Measurements from ENCODE around the gene TBXA2R.
"Not testable (repeated sequence)": the region's sequence is repeated elsewhere in the genome, so short reads cannot be mapped to it uniquely, and the experiment has no call there.

Gene TBXA2R

DNA sequence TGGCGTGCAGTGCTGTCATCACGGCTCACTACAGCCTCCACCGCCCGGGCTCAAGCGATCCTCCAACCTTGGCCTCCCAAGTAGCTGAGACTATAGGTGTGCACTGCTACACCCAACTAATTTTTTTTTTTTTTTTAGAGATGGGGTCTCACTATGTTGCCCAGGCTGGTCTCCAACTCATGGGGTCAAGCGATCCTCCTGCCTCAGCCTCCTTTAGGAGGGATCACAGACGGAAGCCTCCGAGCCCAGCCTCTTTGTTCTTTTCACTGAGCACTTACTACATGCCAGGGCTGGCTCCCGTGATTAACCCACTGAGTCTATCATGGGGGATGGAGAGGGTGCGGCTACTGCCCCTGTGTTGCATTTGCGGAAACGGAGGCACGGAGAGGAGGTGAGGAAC is 32.8 kb upstream of the TBXA2R start:
- DNase-seq (ENCODE audit: low read depth) = no peak

DNA sequence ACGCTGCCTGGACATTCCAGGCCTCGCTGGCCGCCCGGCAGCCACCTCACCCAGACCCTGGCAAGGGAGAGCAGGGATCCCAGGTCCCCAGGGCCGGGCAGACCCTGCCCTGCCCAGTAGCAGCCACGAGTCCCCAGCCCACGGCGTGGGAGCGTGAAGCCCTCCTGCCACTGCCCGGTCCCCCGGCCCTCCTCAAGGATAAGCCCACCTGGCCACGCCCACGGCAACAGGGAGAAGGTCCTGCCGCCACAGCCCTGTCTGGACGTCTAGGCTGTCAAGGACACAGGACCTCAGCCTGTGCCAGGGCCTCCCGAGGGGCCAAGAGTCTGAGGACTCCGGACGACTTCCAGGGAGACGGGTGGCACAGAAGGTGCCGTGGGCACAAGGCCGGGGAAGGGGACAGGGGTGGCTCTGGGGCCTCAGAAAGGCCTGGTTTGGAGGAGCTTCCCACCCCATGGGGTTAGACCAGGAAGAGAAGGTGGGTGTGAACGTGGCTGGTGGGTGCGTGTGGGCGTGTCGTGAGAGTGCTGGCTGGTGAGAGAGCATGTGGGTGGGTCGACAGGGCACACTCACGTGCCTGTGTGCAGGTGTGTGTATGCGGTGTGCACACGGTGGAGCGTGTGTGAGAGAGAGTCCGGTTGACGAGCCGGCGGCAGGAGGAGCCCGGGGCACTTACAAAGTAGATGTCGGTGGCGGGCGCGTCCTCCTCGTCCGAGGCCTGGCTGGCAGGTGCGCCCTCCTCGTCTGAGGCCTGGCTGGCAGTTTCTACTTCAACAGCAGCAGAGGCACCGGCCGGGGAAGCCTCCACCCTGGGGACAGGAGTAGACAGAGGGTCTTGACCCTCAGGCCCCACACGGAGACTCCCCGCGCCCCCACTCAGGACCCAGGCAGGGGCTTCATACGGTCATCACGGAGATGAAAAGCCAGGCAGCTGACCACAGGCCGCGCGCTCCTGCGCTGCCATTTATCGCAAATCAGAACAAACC is 31.8 kb upstream of the TBXA2R start:
- DNase-seq (ENCODE audit: low read depth) = no peak

DNA sequence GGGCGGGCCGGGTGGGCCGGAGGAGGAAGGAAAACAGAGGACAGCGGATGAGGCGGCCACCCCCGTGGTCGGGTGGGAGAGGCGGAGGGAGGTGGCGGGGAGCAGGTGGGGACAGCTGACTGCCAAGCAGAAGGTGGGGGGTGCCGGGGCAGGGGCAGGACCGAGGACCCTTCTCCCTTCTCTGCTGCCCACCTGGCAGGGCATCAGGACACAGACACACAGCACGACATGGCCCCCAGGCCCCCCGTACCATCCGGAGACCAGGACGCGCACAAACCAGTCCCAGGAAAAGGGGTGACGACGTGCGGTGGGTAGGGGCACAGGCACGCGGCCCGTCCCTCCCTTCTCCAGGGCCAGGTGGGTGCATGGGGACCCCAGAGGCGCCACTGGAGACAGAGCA is 30.9 kb upstream of the TBXA2R start:
- no peak for DNase-seq (ENCODE audit: low read depth)

DNA sequence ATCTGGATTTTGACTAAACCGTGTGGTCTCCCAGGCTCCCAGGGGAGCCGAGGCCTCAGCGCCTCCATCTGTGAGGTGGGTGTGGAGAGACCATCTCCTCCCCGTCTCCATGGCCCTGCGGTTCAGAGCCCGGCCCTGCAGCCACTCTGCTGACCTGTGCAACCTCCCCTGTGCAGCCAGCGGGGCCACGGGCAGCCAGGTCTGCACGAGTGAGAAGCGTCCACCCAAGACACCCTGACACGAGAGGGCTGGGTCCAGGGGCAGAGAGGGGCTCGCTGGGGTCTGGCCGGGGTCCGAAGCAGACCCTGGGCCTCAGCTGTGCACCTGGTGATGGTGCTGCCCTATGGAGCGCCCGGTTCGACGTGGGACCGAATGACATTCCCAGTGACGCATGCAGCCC is 30.3 kb upstream of the TBXA2R start:
- no peak for DNase-seq (ENCODE audit: low read depth)

DNA sequence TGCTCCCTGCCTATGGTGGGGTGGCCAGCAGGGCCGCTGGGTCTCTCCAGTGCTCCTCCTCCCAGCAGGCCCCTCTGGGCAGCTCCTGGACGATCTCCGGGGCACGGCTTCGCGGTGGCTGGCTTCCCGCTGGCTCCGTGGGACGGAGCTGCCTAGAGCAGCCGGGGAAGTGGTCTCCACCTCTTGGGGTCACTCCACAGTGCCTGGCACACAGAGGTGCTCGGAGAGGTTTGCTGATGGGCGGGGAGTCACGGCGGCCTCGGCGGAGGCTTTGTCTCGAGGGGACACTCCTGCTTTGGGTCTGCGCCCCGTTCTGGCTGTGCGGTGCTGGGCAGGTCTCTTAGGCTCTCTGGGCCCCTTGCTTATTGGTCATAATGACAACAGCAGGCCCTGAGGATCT is 29.8 kb upstream of the TBXA2R start:
- DNase-seq (ENCODE audit: low read depth) = no peak

DNA sequence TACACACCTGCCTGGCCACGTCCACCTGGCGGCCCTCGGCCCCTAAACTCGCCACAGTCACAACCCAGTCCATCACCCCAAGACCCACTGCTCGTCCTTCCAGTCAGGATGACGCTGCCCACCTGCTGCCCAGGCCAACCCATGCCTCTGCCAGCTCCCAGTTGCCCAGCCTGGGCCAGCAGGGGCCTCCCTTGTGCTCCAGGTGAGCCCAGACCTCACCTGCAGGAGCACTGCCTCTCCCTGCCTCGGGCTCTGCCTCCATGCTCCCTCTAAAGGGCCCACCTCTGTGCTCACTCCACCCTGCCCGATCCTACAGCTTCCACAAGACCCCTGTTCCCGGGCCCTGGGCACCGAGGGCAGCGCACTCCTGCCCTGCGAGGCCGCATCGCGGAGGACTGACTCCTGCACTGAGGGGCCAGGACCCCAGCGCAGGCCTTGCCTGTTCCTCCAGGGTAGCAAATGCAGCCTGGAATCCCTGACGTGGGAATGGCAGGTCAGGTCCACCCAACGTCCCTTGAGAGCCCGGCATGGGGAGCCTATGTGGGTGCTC is 27.9 kb upstream of the TBXA2R start:
- DNase-seq (ENCODE audit: low read depth) = no peak

DNA sequence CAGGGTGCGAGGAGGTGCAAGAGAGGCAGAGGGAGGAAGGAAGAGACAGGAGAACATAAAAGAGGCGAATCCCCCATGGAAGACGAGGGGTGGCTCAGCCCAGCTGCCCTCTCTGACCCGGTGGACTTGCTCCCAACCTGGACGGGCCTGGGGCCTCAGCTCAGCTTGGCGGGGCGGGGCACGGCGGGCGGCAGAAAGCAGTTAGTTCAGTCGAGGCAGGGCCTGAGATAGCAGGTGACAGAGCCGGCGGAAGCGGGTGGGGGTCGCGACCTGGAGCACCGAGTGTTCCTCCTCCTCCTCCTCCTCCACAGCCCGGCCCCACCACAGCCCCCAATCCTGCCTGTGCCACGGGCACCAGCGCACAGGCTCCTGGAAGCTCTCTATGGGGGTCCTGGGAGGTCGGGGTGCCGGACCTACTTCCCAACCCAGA is 26.9 kb upstream of the TBXA2R start:
- DNase-seq (ENCODE audit: low read depth) = no peak

DNA sequence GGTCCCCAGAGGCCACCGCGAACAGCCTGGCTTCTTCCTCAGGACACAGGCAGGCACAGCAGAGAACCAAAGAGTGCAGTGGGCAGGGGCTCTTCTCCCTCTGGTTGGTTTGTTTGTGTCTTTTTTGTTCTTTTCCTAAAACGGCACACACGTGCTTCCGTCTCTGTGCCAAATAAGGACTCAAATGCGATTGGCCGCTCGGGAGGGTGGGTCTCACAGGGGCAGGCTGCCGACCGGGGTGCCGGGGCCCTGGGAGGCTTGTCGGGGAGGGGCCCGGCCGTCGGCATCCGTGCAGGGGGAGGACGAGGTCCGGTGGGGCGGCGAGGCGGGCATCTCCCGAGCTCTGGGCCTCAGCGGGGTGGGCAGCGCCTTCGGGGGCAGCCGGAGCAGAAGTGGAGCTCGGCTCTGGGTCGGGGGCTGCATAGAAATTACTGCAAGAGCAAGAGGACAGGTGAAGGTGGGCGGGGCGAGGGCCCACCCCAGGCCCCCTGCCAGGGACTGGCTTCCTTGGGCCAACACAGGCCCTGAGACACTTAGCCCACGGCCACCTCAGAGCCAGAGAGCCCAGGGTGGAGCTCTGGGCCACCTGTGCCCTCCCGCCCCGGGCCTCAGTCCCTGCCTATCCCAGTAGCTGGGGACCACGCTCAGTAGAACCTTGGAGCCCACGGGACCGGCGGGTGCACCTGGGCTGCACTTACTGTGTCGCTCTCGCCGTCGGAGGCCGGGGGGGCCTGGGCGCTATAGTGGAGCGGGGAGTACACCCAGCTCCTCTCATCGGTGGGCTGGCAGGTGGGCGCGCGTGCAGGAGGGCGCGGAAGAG is 26.3 kb upstream of the TBXA2R start:
- DNase-seq (ENCODE audit: low read depth) = no peak

DNA sequence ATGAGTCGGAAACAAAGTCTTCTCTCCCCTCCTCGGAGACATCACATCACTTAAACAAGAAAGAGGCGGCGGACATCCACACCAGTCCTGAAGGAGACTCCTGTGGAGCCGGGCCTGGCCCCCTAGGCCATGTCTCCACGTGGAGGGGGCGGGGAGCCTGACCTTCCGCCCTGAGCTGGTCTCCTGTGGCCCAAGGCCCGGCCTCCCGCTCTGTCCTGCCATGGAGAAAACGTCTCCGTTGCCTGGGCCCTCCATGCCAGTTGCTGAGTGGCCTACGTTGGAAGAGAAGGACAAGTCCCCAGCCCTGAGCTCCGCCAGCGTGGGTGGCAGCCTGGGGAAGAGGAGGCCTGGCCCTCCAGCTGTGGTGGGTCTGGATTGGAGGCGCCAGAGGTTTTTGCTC is 25.4 kb upstream of the TBXA2R start:
- DNase-seq (ENCODE audit: low read depth) = no peak

DNA sequence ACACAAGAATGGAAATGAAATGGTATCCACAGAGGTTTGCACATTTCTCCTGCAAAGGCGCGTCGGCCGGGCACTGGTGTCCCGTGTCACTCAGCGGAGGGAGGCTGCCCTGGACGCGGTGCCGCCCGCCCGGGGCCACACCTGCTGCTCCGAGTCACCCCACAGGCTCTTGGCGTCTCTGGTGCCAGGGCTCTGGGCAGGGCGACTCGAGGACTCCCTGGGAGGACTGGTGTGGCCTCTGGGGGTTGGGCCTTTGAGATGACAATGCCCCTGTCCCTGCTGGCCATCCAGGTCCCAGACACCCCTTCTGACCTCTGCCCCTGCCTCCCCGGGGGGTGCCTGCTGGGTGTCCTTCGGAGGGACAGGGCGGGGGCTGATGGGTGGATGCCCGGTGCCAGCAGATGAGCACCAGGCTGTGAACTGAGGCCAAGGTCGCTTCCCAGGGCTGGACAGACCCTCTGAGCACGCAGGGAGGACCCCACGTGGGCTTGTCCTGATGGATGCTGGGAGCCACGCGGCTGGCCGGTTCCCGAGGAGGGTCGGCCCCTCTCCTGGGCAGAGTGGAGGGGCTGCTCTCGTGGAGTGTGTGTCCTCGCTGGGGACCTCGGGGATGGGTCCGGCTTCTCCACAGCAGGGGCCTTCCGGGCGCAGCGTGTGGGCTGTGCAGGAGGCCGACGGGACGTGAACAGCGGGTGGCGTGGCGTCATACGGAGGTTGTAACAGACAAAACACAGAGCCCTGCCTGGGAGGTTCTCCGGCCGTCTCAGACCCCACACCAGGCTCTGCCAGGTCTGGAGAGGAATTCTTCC is 24.6 kb upstream of the TBXA2R start:
- no peak for DNase-seq (ENCODE audit: low read depth)

DNA sequence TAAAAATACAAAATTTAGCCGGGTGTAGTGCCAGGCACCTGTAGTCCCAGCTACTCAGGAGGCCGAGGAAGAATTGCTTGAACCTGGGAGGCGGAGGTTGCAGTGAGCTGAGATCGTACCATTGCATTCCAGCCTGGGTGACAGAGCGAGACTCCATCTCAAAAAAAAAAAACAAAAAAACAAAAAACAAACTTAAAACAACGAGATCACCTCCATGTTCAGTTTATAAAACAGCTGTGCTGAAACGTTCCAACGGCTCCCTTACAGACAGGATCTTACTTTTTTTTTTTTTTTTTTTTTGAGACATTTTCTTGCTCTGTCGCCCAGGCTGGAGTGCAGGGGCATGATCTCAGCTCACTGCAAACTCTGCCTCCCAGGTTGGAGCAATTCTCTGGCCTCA is 22.1 kb upstream of the TBXA2R start:
- not testable (repeated sequence) for DNase-seq (ENCODE audit: low read depth)

DNA sequence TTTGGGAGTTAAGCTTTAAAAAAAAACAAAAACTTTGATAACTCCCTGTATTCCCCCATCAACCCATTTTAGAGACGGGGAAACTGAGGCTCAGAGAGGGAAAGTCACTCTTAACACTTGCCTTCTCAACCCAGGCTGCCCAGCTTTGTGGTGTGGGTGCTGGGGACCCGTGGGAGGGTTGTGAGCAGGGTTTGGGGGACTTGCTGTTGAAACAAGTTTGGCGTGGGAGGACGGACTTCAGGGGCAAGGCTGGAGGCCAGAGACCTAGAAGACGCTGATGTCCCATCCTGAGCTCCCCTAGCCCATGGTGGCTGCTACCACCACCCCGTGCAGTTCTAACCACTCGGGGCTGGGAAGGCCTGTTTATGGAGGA is 20.7 kb upstream of the TBXA2R start:
- no peak for DNase-seq (ENCODE audit: low read depth)

DNA sequence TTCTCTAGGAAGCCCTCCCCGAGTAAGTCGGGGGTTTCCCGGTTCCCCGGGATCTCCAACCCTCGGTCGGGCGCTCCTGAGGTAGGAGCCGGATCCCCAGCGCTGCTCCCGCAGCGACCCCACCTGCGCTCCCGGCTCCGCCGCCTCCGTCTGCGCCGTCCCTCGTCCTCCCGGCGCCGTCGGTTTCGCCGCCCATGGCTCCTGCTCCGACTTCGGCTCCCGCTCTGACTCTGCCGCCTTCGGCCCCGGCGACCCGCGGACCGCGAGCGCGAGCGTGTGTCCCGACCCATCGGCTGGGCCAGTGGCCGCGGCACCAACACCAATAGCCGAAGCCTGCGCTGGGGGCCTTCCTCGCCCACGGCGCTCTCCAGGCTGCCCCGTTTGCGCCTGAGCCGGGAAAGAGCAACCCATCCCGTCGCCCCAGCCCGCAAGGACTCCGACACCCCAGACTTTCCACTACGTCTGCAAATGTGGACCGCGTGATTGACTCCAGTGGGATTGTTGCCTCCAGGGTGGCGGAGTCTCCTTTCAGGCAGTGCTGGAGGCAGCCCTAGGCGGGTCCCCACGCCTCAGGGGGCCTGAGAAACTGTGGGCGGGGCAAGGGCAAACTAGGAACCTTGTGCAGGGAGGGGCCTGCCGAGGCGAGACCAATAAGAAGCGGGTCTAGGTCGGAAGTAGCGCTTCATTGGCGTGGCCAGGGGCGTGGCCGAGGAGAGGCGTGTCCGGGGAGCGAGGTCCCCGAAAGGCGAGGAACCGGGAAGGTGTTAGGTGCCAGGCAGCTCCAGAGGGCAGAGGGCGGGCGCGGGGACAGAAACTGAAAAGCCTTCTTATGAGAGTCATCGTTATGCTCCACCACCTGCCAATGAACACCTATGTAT is 20.0 kb upstream of the TBXA2R start, which contains the start of gene CACTIN:
Gene CACTIN, minus strand, starts transcription at position 318 of the 878 bp plus-strand sequence. Its CDS starts 28 bp downstream, at position 290.
- DNase-seq (ENCODE audit: low read depth) = peak; percentile 98

DNA sequence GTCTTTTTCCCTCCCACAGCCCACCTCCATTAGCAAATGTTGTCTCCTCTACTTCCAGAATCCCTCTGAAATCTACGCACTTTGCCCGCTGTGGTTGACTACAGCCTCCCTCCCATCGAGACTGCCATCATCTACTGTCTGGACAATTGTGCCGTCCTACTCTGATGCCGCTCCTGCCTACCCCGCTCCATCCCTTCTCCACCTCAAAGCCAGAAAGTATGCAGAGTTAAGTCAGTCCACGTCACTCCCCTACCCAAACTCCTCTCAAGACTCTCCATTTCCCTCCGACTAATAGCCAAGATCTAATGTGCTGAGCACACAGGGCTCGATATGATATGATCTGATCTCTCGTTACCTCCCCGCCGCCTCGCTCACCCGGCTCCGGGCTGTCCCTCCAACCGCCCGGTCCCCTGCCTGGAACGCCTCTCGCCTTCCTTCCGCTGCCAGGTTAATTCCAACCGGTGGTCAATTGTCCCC is 19.4 kb upstream of the TBXA2R start:
- DNase-seq (ENCODE audit: low read depth) = no peak

DNA sequence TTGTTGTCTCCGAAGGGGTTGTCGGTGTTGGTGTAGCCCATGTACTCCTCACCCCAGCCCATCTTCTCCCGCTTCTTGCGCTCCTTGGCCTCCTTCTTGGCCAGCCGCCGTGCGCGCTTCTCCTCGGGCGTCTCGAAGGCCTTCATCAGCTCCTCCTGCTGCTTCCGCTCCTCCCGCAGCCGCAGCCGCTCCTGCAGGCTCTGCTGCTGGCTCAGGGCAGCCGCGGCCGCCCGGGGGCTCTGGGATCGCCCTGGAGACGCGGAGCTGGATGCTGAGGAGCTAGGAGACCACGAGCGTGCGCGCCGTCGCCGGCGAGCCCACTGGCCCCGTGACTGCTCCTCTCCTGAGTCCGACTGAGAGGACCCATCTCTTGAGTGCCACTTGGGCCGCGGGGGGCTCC is 17.0 kb upstream of the TBXA2R start:
- DNase-seq (ENCODE audit: low read depth) = no peak

DNA sequence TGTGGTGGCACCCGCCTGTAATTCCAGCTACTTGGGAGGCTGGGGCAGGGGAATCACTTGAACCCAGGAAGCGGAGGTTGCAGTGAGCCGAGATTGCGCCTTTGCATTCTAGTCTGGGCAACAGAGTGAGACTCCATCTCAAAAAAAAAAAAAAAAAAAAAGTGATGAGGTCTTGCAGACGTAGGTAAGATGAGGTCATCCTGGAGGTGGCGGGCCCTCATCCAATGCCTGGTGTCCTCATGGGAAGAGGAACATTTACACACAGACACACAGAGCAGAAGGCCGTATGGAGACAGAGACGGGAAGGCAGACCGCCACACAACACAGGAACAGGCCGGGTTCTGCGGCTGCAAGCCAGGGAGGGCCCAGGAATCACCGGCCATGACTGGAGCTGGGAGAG is 15.5 kb upstream of the TBXA2R start:
- no peak for DNase-seq (ENCODE audit: low read depth)

DNA sequence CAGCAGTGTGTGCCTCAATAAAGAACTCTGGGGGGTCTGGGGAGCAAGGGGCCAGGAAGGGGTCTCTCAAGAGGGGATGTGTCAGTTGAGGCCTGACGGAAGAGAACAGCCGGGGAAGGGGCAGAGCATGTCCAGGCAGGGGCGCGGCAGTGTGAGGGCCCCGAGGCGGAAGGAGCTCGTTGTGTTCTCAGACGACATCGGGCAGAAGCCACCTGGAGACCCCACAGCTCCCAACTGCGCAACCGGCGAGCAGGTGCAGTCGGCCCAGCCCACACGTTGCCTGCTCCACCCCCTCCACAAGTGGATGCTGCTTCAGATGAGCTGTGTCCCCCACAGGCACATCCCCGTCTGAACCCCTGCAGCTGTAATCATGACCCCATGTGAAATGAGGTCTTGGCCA is 15.0 kb upstream of the TBXA2R start:
- no peak for DNase-seq (ENCODE audit: low read depth)

DNA sequence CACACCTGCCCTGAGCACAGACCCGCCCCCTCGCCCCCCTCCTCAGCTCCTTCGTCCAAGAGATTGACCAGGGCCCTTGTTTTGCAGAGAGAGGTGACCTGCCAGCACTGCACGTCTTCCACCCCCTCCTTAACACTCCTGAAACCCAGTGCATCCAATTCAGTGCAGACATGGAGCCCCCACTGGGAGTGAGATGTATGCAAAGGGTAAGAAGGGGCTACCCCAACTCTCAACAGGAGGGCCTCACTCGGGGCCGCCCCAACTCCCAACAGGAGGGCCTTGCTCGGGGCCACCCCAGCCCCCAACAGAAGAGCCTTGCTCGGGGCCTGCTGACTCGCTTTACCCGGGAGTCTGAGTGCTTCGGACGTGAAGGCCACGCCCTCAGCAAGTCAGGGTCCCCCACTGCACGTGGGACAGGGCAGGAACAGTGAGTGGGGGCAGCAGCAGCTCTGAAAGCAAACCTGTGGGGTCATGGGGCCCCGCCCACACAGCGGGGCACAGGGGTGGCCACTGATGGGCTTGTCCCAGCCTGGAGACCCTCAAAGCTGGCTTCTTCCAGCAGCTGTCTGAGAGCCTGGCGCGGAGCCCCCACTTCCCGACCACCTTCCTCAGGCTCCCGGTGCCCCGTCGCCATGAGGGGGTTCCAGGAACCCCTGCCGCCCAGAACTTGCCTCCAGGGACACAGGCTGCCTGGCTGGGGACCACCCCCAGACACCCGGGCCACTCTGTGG is 14.3 kb upstream of the TBXA2R start:
- DNase-seq (ENCODE audit: low read depth) = no peak

DNA sequence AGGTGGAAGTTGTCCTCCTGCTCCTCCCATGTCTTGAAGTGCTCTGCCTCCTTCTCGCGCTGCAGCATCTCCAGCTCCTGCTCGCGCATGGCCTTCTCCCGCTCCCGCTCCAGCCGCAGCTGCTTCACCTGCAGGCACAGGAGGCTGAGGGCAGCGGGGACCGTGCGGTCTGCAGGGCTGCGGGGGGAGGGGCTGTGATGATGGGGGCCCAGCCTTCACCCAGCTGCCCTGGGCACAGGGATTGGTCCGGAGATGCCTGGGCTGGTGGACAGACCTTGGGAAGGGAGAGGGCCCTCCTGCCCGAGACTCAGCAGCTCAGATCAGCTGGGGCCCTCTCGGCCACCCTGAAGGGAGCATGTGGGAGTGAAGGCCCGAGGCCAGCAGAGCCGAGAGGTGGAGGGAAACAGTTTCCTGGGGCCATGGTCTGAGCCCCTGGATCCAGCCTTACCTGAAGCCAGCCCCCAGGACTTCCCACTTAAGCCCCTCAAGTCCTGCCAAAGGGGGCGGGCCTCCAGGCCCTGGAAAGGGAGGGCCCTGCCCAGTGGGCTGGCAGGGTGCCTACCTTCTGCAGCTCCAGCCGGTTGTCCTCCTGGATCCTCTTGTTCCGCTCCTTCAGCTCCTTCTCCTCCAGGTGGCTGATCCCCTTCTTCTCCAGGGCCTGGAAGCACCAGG is 13.6 kb upstream of the TBXA2R start:
- no peak for DNase-seq (ENCODE audit: low read depth)

Measured in stimulated activated CD8-positive, alpha-beta memory T cell treated with anti-CD3 and anti-CD28 coated beads, Interleukin-4, amount 100 ng/mL, for 24 hours (primary cell).